Stomach smooth muscle (tissue), 2 donors: ENCODE measurements around the gene AFAP1L1.

ENCODE experiments used
- H3K27ac ChIP-seq: one replicate; pipeline ENCODE4 v1.7.0; 2013; ENCODE audit warnings: mild to moderate bottlenecking, low read length, inconsistent platforms
- H3K27me3 ChIP-seq, 2 donors: one replicate each; pipeline ENCODE4 v1.7.0; 2013; ENCODE audit warnings: low read length in 2 of 2; ENCODE audit not compliant: insufficient read depth in 2 of 2, control insufficient read depth in 1 of 2
- H3K36me3 ChIP-seq, 2 donors: one replicate each; pipeline ENCODE4 v1.7.0; 2013; ENCODE audit warnings: low read length in 2 of 2; ENCODE audit not compliant: control insufficient read depth in 2 of 2, insufficient read depth in 2 of 2
- H3K4me1 ChIP-seq: one replicate; pipeline ENCODE4 v1.7.0; 2013; ENCODE audit warnings: low read length; ENCODE audit not compliant: control insufficient read depth, insufficient read depth
- H3K4me3 ChIP-seq, 2 donors: one replicate each; pipeline ENCODE4 v1.7.0; 2013; ENCODE audit warnings: low read length in 2 of 2
- H3K9ac ChIP-seq, 2 donors: one replicate each; pipeline ENCODE4 v1.7.0; 2013; ENCODE audit warnings: low read length in 2 of 2, mild to moderate bottlenecking in 1 of 2
- H3K9me3 ChIP-seq, 2 donors: one replicate each; pipeline ENCODE4 v1.7.0; 2013; ENCODE audit warnings: low read length in 2 of 2; ENCODE audit not compliant: control insufficient read depth in 2 of 2
- donor health status: healthy.
- donor health status: Pancreatic carcinoma.

The AFAP1L1 gene

GRCh38 chr5:149333711-149334443, 62.2 kb downstream of the AFAP1L1 start:
- no peaks in the 10 kb centered on the region for H3K27me3 ChIP-seq
- H3K27ac ChIP-seq: no peak overlapping the region
- H3K36me3 ChIP-seq: no peaks in the 10 kb centered on the region
- H3K4me3 ChIP-seq: no peak overlapping the region
- no peaks in the 10 kb centered on the region for H3K9me3 ChIP-seq
- no peaks in the 10 kb centered on the region for H3K4me1 ChIP-seq
- no peak overlapping the region for H3K9ac ChIP-seq

GRCh38 chr5:149337736-149338135, 66.1 kb downstream of the AFAP1L1 start:
- H3K27me3 ChIP-seq: no peaks in the 10 kb centered on the region
- H3K9ac ChIP-seq: no peak overlapping the region
- H3K27ac ChIP-seq: no peak overlapping the region
- no peaks in the 10 kb centered on the region for H3K9me3 ChIP-seq
- no peaks in the 10 kb centered on the region for H3K36me3 ChIP-seq
- H3K4me3 ChIP-seq: no peak overlapping the region
- H3K4me1 ChIP-seq: no peaks in the 10 kb centered on the region

GRCh38 chr5:149338364-149338763, 66.7 kb downstream of the AFAP1L1 start:
- Histone ChIP-seq H3K4me1 (no peaks in the 10 kb centered on the region), H3K27me3 (no peaks in the 10 kb centered on the region), H3K36me3 (no peaks in the 10 kb centered on the region), H3K9ac (no peak overlapping the region), H3K4me3 (no peak overlapping the region), H3K9me3 (no peaks in the 10 kb centered on the region), H3K27ac (no peak overlapping the region)

- no peak overlapping the region for H3K27ac ChIP-seq
- no peaks in the 10 kb centered on the region for H3K36me3 ChIP-seq
- H3K4me3 ChIP-seq: no peak overlapping the region
Observed at GRCh38 chr5:149340920-149341319, 69.3 kb downstream of the AFAP1L1 start.

GRCh38 chr5:149341876-149342275, 70.2 kb downstream of the AFAP1L1 start:
- Histone ChIP-seq H3K36me3 (no peaks in the 10 kb centered on the region), H3K27ac (no peak overlapping the region)

More at GRCh38 chr5:149340920-149341319, 69.3 kb downstream of the AFAP1L1 start:
- Histone ChIP-seq H3K9ac (no peak overlapping the region), H3K4me1 (peaks cover 6% of the 10 kb centered on the region), H3K27me3 (no peaks in the 10 kb centered on the region), H3K9me3 (no peaks in the 10 kb centered on the region)

GRCh38 chr5:149344151-149344550, 72.5 kb downstream of the AFAP1L1 start:
- peaks cover 3 to 6% of the 10 kb centered on the region in 2 donors for H3K36me3 ChIP-seq
- H3K4me1 ChIP-seq: peaks cover 9% of the 10 kb centered on the region
- peak overlapping the region in 1 of 2 donors; percentile 96 for H3K4me3 ChIP-seq
- no peaks in the 10 kb centered on the region for H3K9me3 ChIP-seq
- no peak overlapping the region for H3K9ac ChIP-seq
- no peaks in the 10 kb centered on the region for H3K27me3 ChIP-seq
- H3K27ac ChIP-seq: no peak overlapping the region

More at GRCh38 chr5:149341876-149342275, 70.2 kb downstream of the AFAP1L1 start:
- H3K9ac ChIP-seq: no peak overlapping the region
- no peaks in the 10 kb centered on the region for H3K27me3 ChIP-seq
- H3K4me3 ChIP-seq: no peak overlapping the region
- peaks cover 9% of the 10 kb centered on the region for H3K4me1 ChIP-seq
- no peaks in the 10 kb centered on the region for H3K9me3 ChIP-seq

GRCh38 chr5:149345147-149345891, 73.7 kb downstream of the AFAP1L1 start, which contains the start of gene GRPEL2:
Gene GRPEL2 (plus strand): TSS chr5:149345499. CDS start chr5:149345540, 41 bp downstream.
- peak within 1 kb of the TSS; percentile 73 to 84 for H3K9ac ChIP-seq
- no peaks in the 10 kb centered on the region for H3K27me3 ChIP-seq
- peak within 1 kb of the TSS; percentile 83 to 96 for H3K4me3 ChIP-seq
- H3K36me3 ChIP-seq: peaks cover 12 to 16% of the 10 kb centered on the region in 2 donors
- peak within 1 kb of the TSS; percentile 82 for H3K27ac ChIP-seq
- H3K4me1 ChIP-seq: peaks cover 9% of the 10 kb centered on the region
- no peaks in the 10 kb centered on the region for H3K9me3 ChIP-seq

- Histone ChIP-seq H3K36me3 (peaks cover 17 to 21% of the 10 kb centered on the region in 2 donors), H3K4me1 (peaks cover 9% of the 10 kb centered on the region), H3K27me3 (no peaks in the 10 kb centered on the region), H3K4me3 (peak overlapping the region; percentile 83 to 96), H3K9ac (peak overlapping the region; percentile 73 to 84), H3K9me3 (no peaks in the 10 kb centered on the region), H3K27ac (peak overlapping the region; percentile 82)
Observed at GRCh38 chr5:149345892-149346222, 74.2 kb downstream of the AFAP1L1 start.

GRCh38 chr5:149348518-149348917, 76.9 kb downstream of the AFAP1L1 start:
- H3K36me3 ChIP-seq: peaks cover 25 to 28% of the 10 kb centered on the region in 2 donors
- H3K4me3 ChIP-seq: no peak overlapping the region
- H3K9ac ChIP-seq: no peak overlapping the region
- no peaks in the 10 kb centered on the region for H3K27me3 ChIP-seq
- no peak overlapping the region for H3K27ac ChIP-seq
- H3K4me1 ChIP-seq: peaks cover 9% of the 10 kb centered on the region
- no peaks in the 10 kb centered on the region for H3K9me3 ChIP-seq

- no peaks in the 10 kb centered on the region for H3K9me3 ChIP-seq
- no peak overlapping the region for H3K27ac ChIP-seq
- peaks cover 9% of the 10 kb centered on the region for H3K4me1 ChIP-seq
- H3K27me3 ChIP-seq: no peaks in the 10 kb centered on the region
- no peak overlapping the region for H3K9ac ChIP-seq
- peaks cover 25 to 28% of the 10 kb centered on the region in 2 donors for H3K36me3 ChIP-seq
- H3K4me3 ChIP-seq: no peak overlapping the region
Observed at GRCh38 chr5:149349382-149349781, 77.7 kb downstream of the AFAP1L1 start.

GRCh38 chr5:149352169-149352568, 80.5 kb downstream of the AFAP1L1 start:
- H3K4me1 ChIP-seq: peaks cover under 1% of the 10 kb centered on the region
- H3K36me3 ChIP-seq: peaks cover 25 to 34% of the 10 kb centered on the region in 2 donors
- H3K4me3 ChIP-seq: no peak overlapping the region
- no peak overlapping the region for H3K27ac ChIP-seq
- no peak overlapping the region for H3K9ac ChIP-seq
- no peaks in the 10 kb centered on the region for H3K27me3 ChIP-seq
- H3K9me3 ChIP-seq: no peaks in the 10 kb centered on the region
